ES-I3 (cell line): ENCODE measurements around the gene ITGA5.

Experiments used
- H3K36me3 ChIP-seq: 2 replicates; pipeline ENCODE4 v1.6.1; 2013; ENCODE audit warnings: mild to moderate bottlenecking, low read length, control low read depth, moderate library complexity; ENCODE audit not compliant: insufficient read depth
- H3K4me1 ChIP-seq: 2 replicates; pipeline ENCODE4 v1.6.1; 2013; ENCODE audit warnings: mild to moderate bottlenecking, control low read depth, low read length; ENCODE audit not compliant: insufficient read depth
- H3K9ac ChIP-seq: 2 replicates; pipeline ENCODE4 v1.6.1; 2013; ENCODE audit warnings: low read depth, mild to moderate bottlenecking, low read length, moderate library complexity
- H3K9me3 ChIP-seq: 2 replicates; pipeline ENCODE4 v1.6.1; 2013; ENCODE audit warnings: mild to moderate bottlenecking, low read length, moderate library complexity; ENCODE audit not compliant: control insufficient read depth, insufficient read depth

Gene ITGA5

DNA sequence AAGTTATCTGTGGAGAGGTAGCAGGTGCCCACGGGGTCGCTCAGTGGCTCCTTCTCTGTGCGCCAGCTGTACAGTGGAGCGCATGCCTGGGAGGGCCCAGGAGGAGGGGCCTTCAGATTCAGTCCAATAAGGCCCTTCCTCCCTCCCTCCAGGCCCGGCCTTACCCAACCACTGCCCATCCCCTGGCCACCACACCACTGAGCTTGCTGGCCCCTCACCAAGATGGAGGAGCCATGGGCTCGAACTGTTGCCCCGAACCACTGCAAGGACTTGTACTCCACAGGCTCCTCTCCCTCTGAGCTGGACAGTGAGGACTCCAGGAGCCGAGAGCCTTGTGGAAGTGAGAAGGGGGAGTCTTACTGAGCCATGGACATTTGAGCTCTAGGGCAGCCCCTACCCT is 9.8 kb downstream of the ITGA5 start:
- Histone ChIP-seq H3K9ac (no peak overlapping the region), H3K4me1 (peaks cover 21% of the 10 kb centered on the region; the same call in 1 of the 2 replicates), H3K9me3 (no peaks in the 10 kb centered on the region), H3K36me3 (no peaks in the 10 kb centered on the region; the same call in 1 of the 2 replicates)

DNA sequence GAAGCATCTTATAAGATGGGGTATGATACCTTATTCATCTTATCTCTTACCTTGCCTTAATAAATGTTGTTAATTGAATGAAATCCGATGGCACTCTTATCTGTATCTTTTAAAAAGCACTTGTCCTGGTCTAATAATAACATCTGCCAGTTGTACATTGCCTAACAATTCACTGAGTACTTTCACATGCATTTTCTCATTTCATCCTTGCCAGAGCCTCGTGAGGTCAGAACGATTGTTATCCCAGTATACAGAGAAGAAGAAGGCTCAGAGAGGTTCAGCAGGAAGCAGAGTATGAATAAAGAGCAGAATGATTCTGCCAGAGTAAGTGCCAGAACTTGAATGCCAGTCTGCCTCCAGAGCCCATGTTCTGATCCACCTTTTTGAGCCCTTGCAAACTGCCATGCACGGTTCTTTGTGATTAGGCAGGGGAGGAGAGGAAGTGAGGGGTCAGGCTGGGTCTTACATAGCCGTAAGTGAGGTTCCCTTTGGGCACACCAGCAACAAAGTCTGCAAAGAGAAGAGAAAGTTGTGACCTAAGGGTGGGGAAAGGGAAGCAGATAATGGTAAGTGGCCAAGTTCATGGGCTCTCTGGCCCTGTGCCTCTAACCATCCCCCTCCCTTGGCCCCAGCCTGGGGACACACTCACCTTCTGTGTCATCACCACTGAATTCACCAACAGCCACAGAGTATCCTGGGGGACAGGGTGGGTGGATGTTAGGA is 11.7 kb downstream of the ITGA5 start:
- Histone ChIP-seq H3K9me3 (no peaks in the 10 kb centered on the region), H3K9ac (no peak overlapping the region), H3K4me1 (peaks cover 10% of the 10 kb centered on the region; the same call in 1 of the 2 replicates), H3K36me3 (no peaks in the 10 kb centered on the region; the same call in 1 of the 2 replicates)

DNA sequence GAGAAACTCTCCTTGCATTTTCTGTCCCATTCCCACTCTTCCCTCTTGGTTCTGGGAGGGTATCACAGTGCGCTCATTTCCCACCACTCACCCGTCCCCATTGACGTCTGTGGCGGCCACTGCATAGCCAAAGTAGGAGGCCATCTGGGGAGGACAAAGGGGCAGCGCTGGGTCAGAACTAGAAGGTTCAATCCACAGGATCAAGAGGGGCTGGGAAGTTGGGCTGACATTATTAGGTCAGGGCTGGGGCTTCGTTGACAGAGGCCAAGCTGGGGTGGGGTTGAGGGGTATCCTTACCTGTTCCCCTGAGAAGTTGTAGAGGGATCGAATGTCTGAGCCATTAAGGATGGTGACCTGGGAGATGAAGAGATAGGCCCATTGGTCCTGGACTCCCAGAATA is 13.5 kb downstream of the ITGA5 start:
- no peaks in the 10 kb centered on the region for H3K9me3 ChIP-seq
- no peaks in the 10 kb centered on the region for H3K4me1 ChIP-seq
- H3K36me3 ChIP-seq: peaks cover 8% of the 10 kb centered on the region; the same call in 1 of the 2 replicates
- H3K9ac ChIP-seq: no peak overlapping the region

DNA sequence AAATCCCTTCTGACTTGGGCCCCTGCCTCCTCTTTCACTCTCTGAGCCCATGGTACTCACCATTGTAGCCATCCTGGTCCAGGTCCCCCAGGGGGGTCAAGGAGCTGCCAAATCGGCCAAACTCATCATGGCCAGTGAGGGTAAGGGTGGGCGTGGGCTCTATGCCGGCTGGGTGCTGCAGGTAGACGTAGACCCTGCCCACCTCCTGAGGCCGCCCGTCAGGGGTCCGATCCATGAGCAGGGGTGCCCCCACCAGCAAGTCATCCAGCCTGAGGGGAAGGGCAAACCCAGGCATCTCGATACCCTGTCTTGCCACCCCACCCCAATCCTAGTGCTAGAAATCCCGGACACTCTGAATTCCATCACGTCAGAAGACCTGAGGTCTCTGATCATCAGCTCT is 14.0 kb downstream of the ITGA5 start:
- no peaks in the 10 kb centered on the region for H3K4me1 ChIP-seq
- H3K36me3 ChIP-seq: peaks cover 8% of the 10 kb centered on the region; the same call in 1 of the 2 replicates
- no peak overlapping the region for H3K9ac ChIP-seq
- H3K9me3 ChIP-seq: no peaks in the 10 kb centered on the region

DNA sequence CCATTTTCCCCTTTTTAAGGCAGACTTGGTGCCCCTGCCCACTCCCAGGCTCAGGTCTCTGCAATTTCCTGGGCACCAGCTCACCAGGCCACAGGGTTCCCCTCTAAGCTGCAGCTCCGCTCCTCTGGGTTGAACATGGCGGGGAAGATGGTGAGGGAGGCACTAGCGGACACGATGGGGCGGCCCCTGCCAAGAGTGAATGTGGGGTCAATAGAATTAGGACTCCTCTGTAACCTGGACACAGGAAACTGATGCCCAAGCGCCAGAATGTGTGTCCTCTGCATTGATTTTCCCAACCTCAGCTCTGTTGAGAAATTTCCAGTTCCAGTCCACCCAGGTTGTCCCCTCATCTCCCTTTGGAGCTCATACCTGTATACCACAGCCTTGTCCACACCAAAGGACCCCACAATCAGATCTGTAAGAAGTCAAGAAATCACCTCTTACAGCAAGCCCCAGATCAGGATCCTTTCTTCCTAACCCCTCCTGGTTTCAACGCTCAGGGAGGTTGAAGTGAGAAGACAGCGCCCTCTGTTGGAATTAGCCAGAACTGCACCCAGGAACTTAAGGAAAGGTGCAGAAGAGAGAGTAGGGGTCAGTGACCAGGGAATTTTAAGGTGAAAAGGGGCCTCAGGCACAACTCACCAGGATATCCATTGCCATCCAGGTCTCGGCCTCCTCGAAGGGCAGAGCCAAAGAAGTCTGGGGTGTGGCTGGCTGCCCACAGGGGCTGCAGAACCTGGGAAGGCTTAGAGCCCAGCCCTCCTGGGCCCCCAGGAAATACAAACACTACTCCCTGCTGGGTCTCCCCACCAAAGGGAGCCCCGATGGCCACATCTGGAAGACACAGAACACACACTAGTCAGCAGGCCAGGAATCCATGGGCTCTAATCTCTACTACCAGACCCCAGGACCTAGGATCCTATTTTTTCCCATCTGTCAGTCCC is 14.7 kb downstream of the ITGA5 start:
- peaks cover 8% of the 10 kb centered on the region; the same call in 1 of the 2 replicates for H3K36me3 ChIP-seq
- H3K9me3 ChIP-seq: no peaks in the 10 kb centered on the region
- no peaks in the 10 kb centered on the region for H3K4me1 ChIP-seq
- H3K9ac ChIP-seq: no peak overlapping the region

DNA sequence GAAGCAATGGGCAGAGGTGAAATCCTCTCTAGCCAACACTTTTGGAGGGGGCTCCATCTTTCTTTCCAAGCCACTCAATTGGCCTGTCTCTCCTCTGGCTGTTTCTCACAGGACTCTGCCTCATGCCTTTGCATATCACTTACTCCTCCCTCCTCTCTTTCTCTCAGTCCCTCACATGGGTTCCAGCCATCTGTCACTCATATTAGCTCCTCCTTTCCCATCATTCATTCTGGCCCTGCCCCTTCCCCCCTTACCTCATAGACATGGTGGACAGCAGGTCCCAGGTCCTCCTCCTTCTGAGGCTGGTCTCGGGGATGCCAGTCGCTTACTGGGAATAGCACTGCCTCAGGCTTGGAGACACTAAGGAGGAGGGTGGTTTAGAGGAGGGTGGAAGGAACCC is 17.9 kb downstream of the ITGA5 start:
- H3K9ac ChIP-seq: no peak overlapping the region
- no peaks in the 10 kb centered on the region for H3K9me3 ChIP-seq
- H3K4me1 ChIP-seq: no peaks in the 10 kb centered on the region
- peaks cover 14% of the 10 kb centered on the region; the same call in 1 of the 2 replicates for H3K36me3 ChIP-seq

DNA sequence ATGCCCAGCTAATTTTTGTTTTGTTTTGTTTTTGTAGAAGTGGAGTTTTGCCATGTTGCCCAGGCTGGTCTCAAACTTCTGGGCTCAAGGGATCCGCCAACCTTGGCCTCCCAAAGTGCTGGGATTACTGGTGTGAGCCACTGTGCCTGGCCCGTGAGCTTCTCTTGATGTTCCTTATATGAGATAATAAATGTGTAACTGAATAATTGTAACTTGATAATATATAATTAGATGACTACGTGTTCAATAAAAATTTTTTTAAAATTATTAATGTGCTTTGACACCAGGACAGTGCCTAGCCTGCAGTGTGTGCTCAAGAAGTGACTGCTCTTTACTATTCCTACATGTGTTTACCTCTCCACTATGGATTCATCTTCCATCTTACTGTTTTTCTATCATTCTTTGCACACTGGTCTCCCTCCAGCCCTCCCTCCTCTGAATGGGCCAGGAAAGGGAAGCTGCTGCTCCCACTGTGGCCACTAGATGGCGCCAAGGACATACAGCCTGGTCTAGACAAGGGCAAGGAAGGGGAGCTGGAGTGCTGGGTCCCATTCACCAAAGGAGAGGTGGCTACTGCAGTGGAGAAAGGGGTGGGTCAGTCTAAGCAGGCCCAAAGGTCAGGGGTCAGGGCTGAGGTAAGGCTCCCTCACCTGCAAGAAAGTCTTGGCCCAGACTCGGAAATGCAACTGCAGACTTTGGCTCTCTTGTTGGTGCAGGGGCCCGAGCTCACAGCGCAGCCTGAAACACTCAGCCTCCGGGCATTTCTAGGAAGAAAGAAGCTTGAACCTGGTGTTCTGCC is 19.9 kb downstream of the ITGA5 start:
- no peaks in the 10 kb centered on the region for H3K9me3 ChIP-seq
- H3K4me1 ChIP-seq: no peaks in the 10 kb centered on the region
- H3K36me3 ChIP-seq: peaks cover 19% of the 10 kb centered on the region; the same call in 1 of the 2 replicates
- no peak overlapping the region for H3K9ac ChIP-seq

DNA sequence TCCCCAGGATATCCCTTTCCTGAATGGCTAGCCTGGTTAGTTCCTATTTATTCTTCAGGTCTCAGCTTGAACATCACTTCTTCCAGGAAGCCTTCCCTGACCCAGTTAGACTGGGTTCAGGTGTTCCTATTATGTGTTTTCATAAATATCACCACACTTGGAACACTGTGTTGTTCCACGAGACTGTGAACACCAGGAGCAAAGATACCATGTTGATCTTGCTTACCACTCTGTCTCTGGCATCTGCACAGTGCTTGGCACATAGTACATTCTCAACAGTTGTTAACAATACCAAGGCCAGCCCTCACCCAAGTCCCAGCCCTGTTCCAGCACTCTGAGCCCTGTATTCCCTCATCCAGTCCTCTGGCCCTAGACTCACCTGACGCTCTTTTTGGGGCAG is 20.8 kb downstream of the ITGA5 start:
- Histone ChIP-seq H3K36me3 (peaks cover 19% of the 10 kb centered on the region; the same call in 1 of the 2 replicates), H3K4me1 (no peaks in the 10 kb centered on the region), H3K9me3 (no peaks in the 10 kb centered on the region), H3K9ac (no peak overlapping the region)

DNA sequence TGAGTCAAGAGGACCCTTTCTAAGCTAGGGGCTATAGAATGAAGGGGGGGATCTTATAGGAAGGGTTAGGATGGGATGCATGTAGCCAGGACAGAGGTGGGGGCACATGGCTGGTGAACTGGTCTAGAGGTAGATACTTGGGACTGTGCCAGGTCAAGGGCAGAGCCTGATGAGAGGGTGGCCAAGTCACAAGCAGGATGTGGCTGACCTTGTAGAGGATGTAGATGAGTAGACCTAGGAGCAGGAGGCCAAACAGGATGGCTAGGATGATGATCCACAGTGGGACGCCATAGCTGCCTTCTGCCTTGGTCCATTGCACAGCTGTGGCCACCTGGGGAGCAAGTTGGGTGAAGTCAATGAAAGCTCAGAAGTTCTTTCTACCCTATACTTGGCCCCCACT is 21.9 kb downstream of the ITGA5 start:
- Histone ChIP-seq H3K9me3 (no peaks in the 10 kb centered on the region), H3K4me1 (no peaks in the 10 kb centered on the region; the same call in 1 of the 2 replicates), H3K36me3 (peaks cover 19% of the 10 kb centered on the region; the same call in 1 of the 2 replicates), H3K9ac (no peak overlapping the region)

DNA sequence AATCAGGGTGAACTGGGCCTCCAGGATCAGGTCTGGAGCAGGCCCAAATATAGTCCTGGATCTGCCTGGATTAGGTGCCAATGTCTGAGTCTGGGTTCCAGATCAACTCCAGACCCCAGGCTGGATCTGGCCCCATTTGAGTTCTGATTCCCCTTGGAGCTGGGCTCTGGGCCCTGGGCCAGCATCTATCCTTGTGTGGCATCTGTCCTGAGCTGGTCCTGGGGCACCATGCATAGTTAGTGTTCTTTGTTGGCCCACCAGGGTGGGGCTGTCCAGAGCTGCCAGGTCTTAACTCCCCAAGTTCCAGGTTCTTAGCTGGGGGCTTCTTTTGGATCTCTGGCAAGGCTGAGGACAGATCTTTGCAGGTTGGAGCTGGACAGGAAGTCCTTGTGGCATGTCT is 23.5 kb downstream of the ITGA5 start:
- Histone ChIP-seq H3K9me3 (no peaks in the 10 kb centered on the region), H3K9ac (no peak overlapping the region), H3K36me3 (peaks cover 11% of the 10 kb centered on the region; the same call in 1 of the 2 replicates), H3K4me1 (no peaks in the 10 kb centered on the region; the same call in 1 of the 2 replicates)

DNA sequence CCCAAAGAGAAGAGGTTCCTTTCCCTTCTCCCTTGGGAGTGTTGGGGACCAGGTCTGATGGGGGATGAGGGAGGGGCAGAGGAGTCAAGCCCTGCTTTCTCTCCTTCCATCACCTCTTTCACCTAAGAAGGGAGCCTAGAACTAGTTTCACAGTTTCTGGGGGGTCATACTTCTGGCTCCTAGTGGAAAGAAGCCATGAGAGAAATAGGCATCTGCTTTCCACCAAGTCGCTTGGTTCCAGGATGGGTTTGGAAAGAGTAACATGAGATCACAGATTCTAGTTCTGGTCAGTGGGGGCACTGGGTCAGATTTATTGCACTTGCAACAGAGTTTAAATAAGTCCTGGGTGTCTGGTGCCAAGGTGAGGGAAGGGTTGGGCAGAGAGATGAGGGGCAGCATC is 24.1 kb downstream of the ITGA5 start:
- Histone ChIP-seq H3K4me1 (peaks cover 2% of the 10 kb centered on the region; the same call in 1 of the 2 replicates), H3K9me3 (no peaks in the 10 kb centered on the region), H3K36me3 (peaks cover 11% of the 10 kb centered on the region; the same call in 1 of the 2 replicates), H3K9ac (no peak overlapping the region)

DNA sequence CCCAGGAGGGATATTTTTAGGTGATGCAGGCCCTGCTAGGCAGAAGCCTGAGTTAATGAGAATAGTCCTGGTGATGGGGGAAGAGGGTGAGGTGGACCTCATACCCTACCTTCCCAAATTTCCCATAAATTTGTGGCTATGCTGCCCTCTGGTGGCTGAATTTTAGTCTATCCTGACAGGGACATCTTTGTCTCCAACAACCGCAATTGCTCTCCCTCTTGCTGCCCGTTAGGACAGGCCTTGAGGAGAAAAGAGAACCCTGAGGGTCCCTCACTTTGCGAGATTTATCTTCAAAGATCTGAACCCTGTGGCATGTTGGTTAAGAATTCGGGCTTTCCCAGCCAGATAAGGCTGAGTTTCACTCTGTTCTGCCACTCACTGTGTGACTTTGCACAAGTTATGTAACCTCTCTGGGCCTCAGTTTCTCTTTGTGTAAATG is 24.8 kb downstream of the ITGA5 start:
- Histone ChIP-seq H3K36me3 (peaks cover 11% of the 10 kb centered on the region; the same call in 1 of the 2 replicates), H3K4me1 (peaks cover 9% of the 10 kb centered on the region), H3K9me3 (no peaks in the 10 kb centered on the region), H3K9ac (no peak overlapping the region)

DNA sequence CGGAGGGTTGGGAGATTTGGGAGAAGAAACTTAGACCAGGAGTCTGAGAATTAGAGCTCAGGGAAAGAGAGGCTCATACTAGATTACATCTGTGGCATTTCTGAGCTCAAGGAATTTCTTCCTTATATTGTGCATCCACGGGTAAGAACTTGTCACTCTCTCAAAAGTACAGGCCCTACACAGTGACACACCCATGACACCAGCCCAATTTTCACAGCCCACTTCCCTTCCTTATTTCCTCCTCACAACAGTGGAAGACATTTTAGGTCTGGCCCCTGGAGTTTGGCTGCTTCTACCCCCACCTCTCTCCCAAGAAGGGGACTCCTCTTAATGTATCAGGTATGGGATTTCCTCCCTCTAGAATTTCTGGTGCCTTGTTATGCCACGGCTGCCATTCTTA is 25.3 kb downstream of the ITGA5 start:
- no peaks in the 10 kb centered on the region for H3K9me3 ChIP-seq
- no peak overlapping the region for H3K9ac ChIP-seq
- peaks cover 11% of the 10 kb centered on the region; the same call in 1 of the 2 replicates for H3K36me3 ChIP-seq
- H3K4me1 ChIP-seq: peaks cover 14% of the 10 kb centered on the region

DNA sequence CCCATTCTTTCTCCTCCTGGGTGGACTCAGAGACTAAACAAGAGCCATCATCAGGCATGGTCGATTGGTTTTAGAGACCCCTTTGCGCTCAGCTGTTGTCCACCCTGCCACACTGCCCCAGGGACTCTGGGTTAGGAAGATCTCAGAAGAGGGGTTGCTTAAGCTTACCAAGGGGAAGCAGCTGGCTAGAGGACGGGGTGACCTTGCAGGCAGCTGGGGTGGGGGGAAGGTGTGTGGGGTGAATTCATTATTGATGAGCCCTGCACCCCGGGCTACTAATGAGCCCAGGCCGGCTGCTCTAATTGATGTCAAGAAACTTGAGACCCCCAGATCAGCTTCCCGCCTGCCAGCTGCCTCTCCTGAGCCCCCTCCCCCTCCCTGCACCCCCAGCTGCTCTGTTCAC is 25.9 kb downstream of the ITGA5 start:
- H3K4me1 ChIP-seq: peaks cover 20% of the 10 kb centered on the region
- peaks cover 8% of the 10 kb centered on the region; the same call in 1 of the 2 replicates for H3K36me3 ChIP-seq
- no peak overlapping the region for H3K9ac ChIP-seq
- H3K9me3 ChIP-seq: no peaks in the 10 kb centered on the region
